Activated naive CD8-positive, alpha-beta T cell treated with anti-CD3 and anti-CD28 coated beads for 36 hours (primary cell): Measurements from ENCODE around the gene HEATR9. TPM values are rescaled to one million over a fixed set of nuclear protein-coding genes. Genes with fewer than 3 reads are reported as not detected.

Experiments
- DNase-seq: peaks from one replicate; pipeline ENCODE4 v3.0.0; 2021
- H3K27ac Mint-ChIP-seq: one replicate; pipeline ENCODE4 v1.8.0; 2022; ENCODE audit warnings: mild to moderate bottlenecking, moderate library complexity, mixed read lengths
- H3K27me3 Mint-ChIP-seq: one replicate; pipeline ENCODE4 v1.8.0; 2022; ENCODE audit warnings: mild to moderate bottlenecking, mixed read lengths
- H3K36me3 Mint-ChIP-seq: one replicate; pipeline ENCODE4 v1.8.0; 2021; ENCODE audit warnings: mild to moderate bottlenecking, mixed read lengths
- H3K4me1 Mint-ChIP-seq: one replicate; pipeline ENCODE4 v1.8.0; 2021; ENCODE audit warnings: mixed read lengths
- H3K4me3 Mint-ChIP-seq: one replicate; pipeline ENCODE4 v1.8.0; 2022; ENCODE audit warnings: mild to moderate bottlenecking, moderate library complexity, mixed read lengths
- H3K9me3 Mint-ChIP-seq: one replicate; pipeline ENCODE4 v1.8.0; 2022; ENCODE audit warnings: mixed read lengths
- total RNA-seq, 2 experiments: library from RNA; stranded (reverse); gene quantifications; one replicate each; pipeline ENCODE4 v1.2.3, GENCODE V29; 2021

HEATR9 gene
- total RNA-seq, 2 experiments from 2014 or later: 0.18 TPM; not detected in 1

GRCh38 chr17:35816723-35817122 is 52.0 kb downstream of the HEATR9 start:
- no peak for DNase-seq
- Mint-ChIP-seq H3K4me1 (peaks cover 36% of the 10 kb centered on the region), H3K27ac (no peak overlapping the region), H3K4me3 (no peak overlapping the region), H3K27me3 (no peaks in the 10 kb centered on the region), H3K9me3 (no peaks in the 10 kb centered on the region), H3K36me3 (peaks cover 33% of the 10 kb centered on the region)

GRCh38 chr17:35812456-35812855 is 56.2 kb downstream of the HEATR9 start:
- Mint-ChIP-seq H3K9me3 (no peaks in the 10 kb centered on the region), H3K4me1 (peaks cover 56% of the 10 kb centered on the region), H3K27me3 (no peaks in the 10 kb centered on the region), H3K36me3 (peaks cover 37% of the 10 kb centered on the region), H3K27ac (no peak overlapping the region), H3K4me3 (no peak overlapping the region)
- DNase-seq: no peak

GRCh38 chr17:35811759-35812158 is 56.9 kb downstream of the HEATR9 start:
- no peak for DNase-seq
- Mint-ChIP-seq H3K4me3 (peak overlapping the region; percentile 36), H3K27me3 (no peaks in the 10 kb centered on the region), H3K9me3 (no peaks in the 10 kb centered on the region), H3K4me1 (peaks cover 58% of the 10 kb centered on the region), H3K27ac (no peak overlapping the region), H3K36me3 (peaks cover 37% of the 10 kb centered on the region)

GRCh38 chr17:35809855-35810461 is 58.7 kb downstream of the HEATR9 start:
- Mint-ChIP-seq H3K27me3 (no peaks in the 10 kb centered on the region), H3K4me3 (peak overlapping the region; percentile 89), H3K4me1 (peaks cover 56% of the 10 kb centered on the region), H3K27ac (peak overlapping the region; percentile 97), H3K36me3 (peaks cover 34% of the 10 kb centered on the region), H3K9me3 (no peaks in the 10 kb centered on the region)
- no peak for DNase-seq

- Mint-ChIP-seq H3K4me1 (peaks cover 56% of the 10 kb centered on the region), H3K4me3 (peak within 1 kb of the TSS; percentile 89), H3K9me3 (no peaks in the 10 kb centered on the region), H3K27ac (peak within 1 kb of the TSS; percentile 97), H3K27me3 (no peaks in the 10 kb centered on the region), H3K36me3 (peaks cover 34% of the 10 kb centered on the region)
- DNase-seq: peak; percentile 97
Measured at GRCh38 chr17:35808962-35809854, 59.5 kb downstream of the HEATR9 start, which contains the start of gene TAF15. Gene TAF15, plus strand, starts transcription at chr17:35809484. Its CDS starts 86 bp downstream, at chr17:35809570.

- peak overlapping the region; percentile 97 for H3K27ac Mint-ChIP-seq
- peaks cover 28% of the 10 kb centered on the region for H3K36me3 Mint-ChIP-seq
- H3K4me1 Mint-ChIP-seq: peaks cover 52% of the 10 kb centered on the region
- no peak for DNase-seq
- H3K9me3 Mint-ChIP-seq: no peaks in the 10 kb centered on the region
- no peaks in the 10 kb centered on the region for H3K27me3 Mint-ChIP-seq
- H3K4me3 Mint-ChIP-seq: peak overlapping the region; percentile 89
Measured at GRCh38 chr17:35808240-35808961, 60.3 kb downstream of the HEATR9 start.

GRCh38 chr17:35807371-35808144 is 61.1 kb downstream of the HEATR9 start:
- Mint-ChIP-seq H3K27me3 (no peaks in the 10 kb centered on the region), H3K27ac (peak overlapping the region; percentile 97), H3K36me3 (peaks cover 22% of the 10 kb centered on the region), H3K4me1 (peaks cover 52% of the 10 kb centered on the region), H3K4me3 (peak overlapping the region; percentile 89), H3K9me3 (no peaks in the 10 kb centered on the region)
- DNase-seq: no peak

Other genes with a start within 250 kb of the HEATR9 start
- gene RASL10B, start 137.3 kb downstream of the HEATR9 start, total RNA-seq: 1 to 10 TPM; 2.5 to 2.6 TPM
- gene GAS2L2, start 115.7 kb downstream of the HEATR9 start, total RNA-seq: under 1 TPM; 0.40 to 0.43 TPM
- gene C17orf50, start 108.0 kb downstream of the HEATR9 start, total RNA-seq: not detected
- gene MMP28, start 73.2 kb downstream of the HEATR9 start, total RNA-seq: under 1 TPM; 0.21 to 0.50 TPM
- gene TAF15, start 59.4 kb downstream of the HEATR9 start, total RNA-seq: 100 to 1,000 TPM; 306 to 317 TPM
- gene CCL5, start 11.5 kb upstream of the HEATR9 start, total RNA-seq: 10 to 100 TPM; 16.4 to 18.1 TPM
- gene RDM1, start 61.9 kb upstream of the HEATR9 start, total RNA-seq: 1 to 10 TPM; 4.3 to 5.6 TPM
- gene LYZL6, start 74.8 kb upstream of the HEATR9 start, total RNA-seq: not detected
- not detected for gene CCL16, start 112.6 kb upstream of the HEATR9 start, total RNA-seq
- not detected for gene CCL14, start 117.8 kb upstream of the HEATR9 start, total RNA-seq
- not detected for gene CCL15, start 132.7 kb upstream of the HEATR9 start, total RNA-seq
- not detected for gene CCL23, start 149.1 kb upstream of the HEATR9 start, total RNA-seq
- gene CCL18, start 195.4 kb upstream of the HEATR9 start, total RNA-seq: not detected
- 10 to 100 TPM; 51.5 to 52.7 TPM for gene CCL3, start 221.3 kb upstream of the HEATR9 start, total RNA-seq
- 10 to 100 TPM; 43.7 to 49.4 TPM for gene CCL4, start 234.9 kb upstream of the HEATR9 start, total RNA-seq